Measurements from ENCODE around the gene SCRN2.

DNA sequence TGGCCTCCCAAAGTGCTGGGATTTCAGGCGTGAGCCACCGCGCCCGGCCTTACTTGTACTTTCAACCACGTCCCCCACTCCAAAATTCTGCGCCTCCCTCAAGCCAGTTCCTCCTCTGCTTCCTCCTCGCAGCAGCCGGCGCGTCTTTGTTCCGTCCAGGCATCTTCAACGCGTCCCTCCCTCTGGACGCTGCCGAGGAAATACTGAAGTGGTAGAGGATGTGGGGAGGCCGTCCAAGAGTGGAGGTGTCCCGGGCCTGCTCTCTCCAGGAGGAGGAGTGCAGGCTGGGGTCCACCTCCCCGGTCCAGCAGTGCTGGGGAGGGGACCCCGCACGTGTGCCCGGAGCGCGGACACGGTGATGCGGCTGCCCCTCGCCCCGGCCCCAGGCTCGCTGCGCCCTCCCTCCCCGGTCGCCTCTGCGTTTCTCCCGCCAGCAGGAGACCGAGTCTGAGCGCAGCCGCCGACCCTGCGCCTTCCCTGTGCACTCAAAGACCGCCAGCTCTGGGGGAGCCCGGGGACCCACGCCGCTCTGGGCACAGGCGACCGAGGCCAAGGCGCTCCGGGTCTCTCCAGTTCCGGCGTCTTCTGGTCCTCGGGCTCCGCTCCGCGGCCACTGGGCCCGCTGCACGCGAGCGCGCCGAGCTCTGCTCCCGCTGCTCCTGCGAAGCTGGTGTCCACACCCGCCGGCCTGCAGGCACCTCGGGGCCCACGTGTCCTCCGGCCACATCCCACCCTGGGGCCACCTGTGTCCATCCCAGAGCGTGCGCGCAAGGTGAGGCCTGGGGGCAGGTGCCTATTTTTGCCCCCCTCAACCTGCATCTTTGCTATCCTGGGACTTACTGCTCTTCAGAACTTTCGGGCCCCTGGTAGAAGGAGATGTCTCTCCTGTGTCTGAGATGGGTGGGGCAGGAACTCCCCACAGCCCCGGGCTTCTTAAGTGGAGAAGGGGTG, 51.2 kb downstream of the SCRN2 start:
- no peak for TF ChIP-seq GATA3 (IDR thresholded peaks at IDR 0.05; ENCODE audit: low read depth, low read length)
- no peak for TF ChIP-seq GATA2 (IDR thresholded peaks at IDR 0.05; ENCODE audit: low read depth, low read length)

Data from SH-SY5Y (cell line).